Activated CD4-positive, CD25-positive, alpha-beta regulatory T cell treated with anti-CD3 and anti-CD28 coated beads, Interleukin-2, amount 50 U/mL, for 16 hours (primary cell): Measurements from ENCODE around the gene PSMC4.

Experiments
- DNase-seq: peaks from one replicate; pipeline ENCODE4 v3.0.0-alpha.2; 2020; ENCODE audit warnings: low read depth, low spot score

Gene PSMC4

GRCh38 chr19:39993605-39994004 is 22.6 kb downstream of the PSMC4 start:
- DNase-seq, result no peak

- no peak for DNase-seq
Observed at GRCh38 chr19:39994361-39994760, 23.4 kb downstream of the PSMC4 start.

DNA sequence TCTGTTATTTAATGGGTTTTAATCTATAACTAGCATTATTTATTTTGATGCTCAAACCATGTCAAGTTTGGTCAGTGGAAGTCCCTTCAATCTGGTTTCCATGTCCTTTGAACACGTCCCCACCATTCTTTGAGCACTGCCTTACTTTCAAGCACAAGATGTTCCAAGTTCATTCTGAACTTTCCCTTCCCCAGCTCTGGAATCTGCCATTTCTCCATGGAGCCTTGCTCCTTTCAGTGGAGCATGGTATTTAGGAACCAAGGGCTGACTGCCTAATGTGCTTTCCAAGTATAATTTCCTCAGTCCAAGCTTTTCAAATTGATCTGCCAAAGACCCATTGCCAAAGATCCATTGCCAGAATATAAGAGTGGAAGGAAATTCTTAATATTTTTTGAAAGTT is 24.8 kb downstream of the PSMC4 start:
- no peak for DNase-seq

- DNase-seq, result no peak
Observed at GRCh38 chr19:39996218-39996810, 25.3 kb downstream of the PSMC4 start.

- peak; percentile 88 for DNase-seq
Observed at GRCh38 chr19:39996811-39997637, 26.1 kb downstream of the PSMC4 start, which contains the start of gene ZNF546. TSS of gene ZNF546 (plus strand) at chr19:39997060. CDS start at chr19:39998327, 1,267 bp downstream.

GRCh38 chr19:39997638-39998216 is 26.8 kb downstream of the PSMC4 start:
- no peak for DNase-seq

DNA sequence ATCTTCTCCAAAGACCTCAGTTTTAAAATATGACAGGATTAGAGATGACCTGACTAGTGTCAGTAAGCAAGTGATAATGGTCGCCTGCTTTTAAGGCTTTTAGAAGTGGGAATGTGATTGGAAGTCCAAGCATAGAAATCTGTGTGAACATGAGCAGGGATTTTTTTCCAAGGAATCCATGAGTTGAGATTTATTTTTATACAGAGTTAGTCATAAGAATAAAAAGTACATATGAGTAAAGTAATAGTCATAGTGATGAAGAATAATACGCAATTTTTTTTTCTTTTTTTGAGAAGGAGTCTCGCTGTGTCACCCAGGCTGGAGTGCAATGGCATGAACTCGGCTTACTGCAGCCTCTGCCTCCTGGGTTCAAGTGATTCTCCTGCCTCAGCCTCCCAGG is 27.5 kb downstream of the PSMC4 start:
- DNase-seq, result no peak

GRCh38 chr19:40005691-40006272 is 34.8 kb downstream of the PSMC4 start:
- DNase-seq, result no peak

GRCh38 chr19:40006273-40006691 is 35.3 kb downstream of the PSMC4 start:
- no peak for DNase-seq

DNA sequence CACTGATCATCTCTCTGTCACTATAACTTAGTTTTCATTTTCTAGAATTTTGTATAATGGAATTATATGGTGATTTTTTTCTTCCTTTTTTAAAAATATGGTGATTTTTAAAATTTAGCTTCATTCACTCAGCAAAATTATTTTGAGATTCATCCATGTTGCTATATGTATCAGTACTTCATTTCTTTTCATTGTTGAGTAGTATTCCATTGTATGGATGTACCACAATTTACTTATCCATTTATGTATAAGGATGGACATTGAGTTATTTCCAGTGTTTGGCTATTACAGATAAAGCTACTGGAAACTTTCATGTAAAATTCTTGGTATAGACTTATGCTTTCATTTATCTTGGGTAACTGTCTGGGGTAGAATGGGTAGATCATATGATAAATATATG is 38.7 kb downstream of the PSMC4 start:
- DNase-seq, result no peak

DNA sequence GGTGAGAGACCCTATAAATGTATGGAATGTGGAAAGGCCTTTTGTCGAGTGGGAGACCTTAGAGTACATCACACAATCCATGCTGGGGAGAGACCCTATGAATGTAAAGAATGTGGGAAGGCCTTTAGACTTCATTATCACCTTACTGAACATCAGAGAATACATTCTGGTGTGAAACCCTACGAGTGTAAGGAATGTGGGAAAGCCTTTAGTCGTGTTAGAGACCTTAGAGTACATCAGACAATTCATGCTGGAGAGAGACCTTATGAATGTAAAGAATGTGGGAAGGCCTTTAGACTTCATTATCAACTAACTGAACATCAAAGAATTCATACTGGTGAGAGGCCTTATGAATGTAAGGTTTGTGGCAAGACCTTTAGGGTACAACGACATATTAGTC is 43.0 kb downstream of the PSMC4 start:
- no peak for DNase-seq

GRCh38 chr19:40023969-40024368 is 53.0 kb downstream of the PSMC4 start:
- DNase-seq, result no peak

DNA sequence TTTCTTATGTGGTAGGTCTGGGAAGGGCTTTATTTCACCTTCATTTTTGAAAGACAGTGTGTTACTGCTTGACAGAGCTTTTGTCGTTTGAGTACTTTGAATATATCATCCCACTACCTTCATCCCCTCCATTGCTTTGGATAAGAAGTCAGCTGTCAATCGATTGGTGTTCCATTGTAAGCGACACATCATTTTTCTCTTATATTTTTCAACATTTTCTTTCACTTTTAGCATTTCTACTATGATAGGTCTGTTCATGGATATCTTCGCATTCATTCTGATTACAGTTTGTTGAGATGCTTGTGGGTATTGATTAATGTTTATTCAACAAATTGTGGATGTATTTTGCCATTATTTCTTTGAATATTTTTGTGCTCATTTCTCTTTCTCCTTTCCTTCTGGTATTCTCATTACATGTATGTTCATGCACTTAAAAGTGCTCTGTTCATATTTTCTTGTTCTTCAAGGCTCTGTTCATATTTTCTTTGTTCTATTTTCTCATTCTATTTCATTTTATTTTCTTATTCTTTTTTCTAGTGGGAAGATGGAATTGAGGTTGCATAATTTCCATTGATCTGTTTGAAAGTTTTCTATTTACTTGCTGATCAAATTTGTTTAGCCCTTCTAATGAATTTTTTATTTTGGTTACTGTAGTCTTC is 55.1 kb downstream of the PSMC4 start:
- no peak for DNase-seq

- no peak for DNase-seq
Observed at GRCh38 chr19:40026597-40026970, 55.6 kb downstream of the PSMC4 start.
